Muscle of back (tissue), 13 donors: ENCODE data around the gene STK35. TPM values are rescaled to one million over a fixed set of nuclear protein-coding genes. Genes with fewer than 3 reads are reported as not detected.

Experiments used
- DNase-seq, 3 donors: peaks; one replicate each; pipeline versions ENCODE4 v3.0.0 to v3.0.0-alpha.2; 2013
- long read RNA-seq, 9 donors: transcript quantifications; one replicate each; lab custom pipeline, GENCODE V29; 2026
- polyA plus RNA-seq, 10 donors: library from polyadenylated mRNA; unstranded; fragments of 120-200 nt; gene quantifications; one replicate each; pipeline ENCODE4 v1.2.1, GENCODE V29; 2013; ENCODE audit not compliant: insufficient read length in 10 of 10

Gene STK35
- 10 to 100 TPM in 2 of 10 donors, 1 to 10 TPM in 8; 6.7 to 10.5 (median 7.9) TPM for polyA plus RNA-seq
- long read RNA-seq, donor 1 = 0 reads
- long read RNA-seq, donor 2 = 0 reads
- long read RNA-seq, donor 3 = 0 reads
- long read RNA-seq, donor 4 = 0 reads
- long read RNA-seq, donor 5 = 0 reads
- long read RNA-seq, donor 6 = 0 reads
- long read RNA-seq, donor 7 = 0 reads
- long read RNA-seq, donor 8 = 0 reads
- long read RNA-seq, donor 9 = 0 reads

DNA sequence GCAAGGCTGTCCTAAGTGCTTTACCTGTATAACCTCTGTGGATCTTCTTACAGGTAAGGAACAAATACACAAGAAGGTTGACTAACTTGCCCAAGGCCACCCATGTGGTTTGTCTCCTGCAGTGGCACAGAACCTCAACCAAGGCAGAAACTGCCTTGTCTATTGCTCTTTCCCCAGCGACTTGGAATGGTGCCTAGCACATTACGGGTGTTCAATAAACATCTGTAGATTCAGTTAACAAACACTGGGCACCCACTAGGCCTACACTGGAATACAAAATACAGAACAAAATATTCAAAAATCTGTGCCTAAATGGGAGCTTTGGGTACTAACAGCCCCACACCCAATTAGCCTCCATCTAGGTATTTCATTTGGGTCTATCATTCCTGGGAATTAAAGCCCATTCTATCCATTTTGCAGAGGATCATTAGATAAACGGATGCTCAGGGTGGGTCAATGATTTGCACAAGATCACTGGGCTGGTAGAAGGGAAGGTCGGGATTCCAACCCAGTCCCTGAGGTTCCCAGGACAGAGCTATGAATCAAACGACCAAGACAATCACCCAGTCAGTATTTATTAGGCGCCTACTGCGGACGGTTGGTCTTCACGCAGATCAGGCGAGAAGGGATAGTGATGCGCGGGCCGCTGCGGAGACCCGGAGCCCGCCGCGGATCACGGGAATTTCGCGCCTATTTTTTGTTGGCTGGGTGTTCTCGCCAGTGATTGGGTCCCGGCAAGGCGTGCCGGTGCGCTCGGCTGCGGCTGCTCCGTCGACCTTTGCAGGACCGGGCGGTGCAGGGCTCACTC is at the start of gene STK35:
Gene STK35 (plus strand): TSS at position 771 of the 808 bp plus-strand sequence. CDS start 55 bp downstream, outside the sequence.
- DNase-seq = peak in 1 of 3 donors; percentile 13

DNA sequence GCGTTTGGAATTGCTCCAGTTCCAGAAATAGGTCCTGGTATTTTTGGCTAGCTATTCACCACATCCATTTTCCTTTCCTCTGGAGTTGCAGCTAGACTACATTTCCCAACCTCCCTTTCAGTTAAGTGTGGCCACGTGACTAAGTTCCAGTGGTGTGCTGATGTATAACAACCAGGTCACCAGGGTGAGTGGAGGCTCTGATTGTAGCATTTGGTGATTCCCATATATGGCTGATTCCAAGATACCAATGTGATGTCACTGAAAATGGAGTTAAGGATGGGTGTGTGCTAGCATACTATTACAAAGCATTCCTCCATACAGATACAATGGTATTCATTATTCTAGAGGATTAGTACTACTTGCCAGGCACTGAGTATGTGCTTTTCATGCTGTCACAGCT is 49.7 kb upstream of the STK35 start:
- no peak for DNase-seq

GRCh38 chr20:2052741-2053140 is 48.9 kb upstream of the STK35 start:
- DNase-seq = no peak

DNA sequence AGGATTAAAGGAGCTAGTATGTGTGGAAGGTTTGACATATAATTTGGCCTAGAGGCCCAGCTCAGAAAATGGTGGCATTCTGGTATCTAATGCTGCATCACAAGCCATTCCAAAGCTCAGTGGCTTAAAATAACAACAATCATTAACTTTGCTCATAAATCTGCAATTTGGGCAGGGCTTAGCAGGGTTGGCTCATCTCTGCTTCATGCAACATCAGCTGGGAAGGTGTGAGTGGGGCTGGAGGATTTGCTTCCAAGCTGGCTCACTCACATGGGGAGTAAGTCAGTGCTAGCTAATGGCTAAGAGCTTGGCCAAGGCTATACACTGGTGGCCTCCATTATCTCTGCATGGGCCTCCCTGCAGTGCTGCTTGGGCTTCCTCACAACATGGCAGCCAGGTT is 48.0 kb upstream of the STK35 start:
- no peak for DNase-seq

- DNase-seq = no peak
Observed at GRCh38 chr20:2054911-2055310, 46.7 kb upstream of the STK35 start.

DNA sequence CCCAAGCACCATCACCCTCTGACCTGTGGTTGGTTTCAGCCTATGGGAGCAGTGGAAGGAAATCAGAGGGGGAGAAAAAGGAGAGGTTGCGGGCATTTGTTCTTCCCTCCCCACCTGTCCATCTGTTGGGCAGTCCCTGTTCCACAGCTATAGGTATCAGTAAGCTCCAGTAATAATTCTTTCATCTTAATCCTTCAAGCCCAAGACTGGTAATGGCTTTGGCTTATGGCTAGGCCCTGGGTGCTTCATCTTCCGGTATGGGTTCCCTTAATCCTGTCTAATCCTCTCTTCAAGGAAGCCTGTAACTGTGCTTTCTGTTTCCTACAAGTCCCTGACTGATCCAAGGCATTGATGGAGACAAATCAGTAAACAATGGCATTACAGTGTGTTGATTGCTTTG is 42.2 kb upstream of the STK35 start:
- DNase-seq = no peak

- DNase-seq = no peak
Observed at GRCh38 chr20:2065099-2065498, 36.5 kb upstream of the STK35 start.

- DNase-seq = no peak
Observed at GRCh38 chr20:2066461-2067122, 35.0 kb upstream of the STK35 start.

GRCh38 chr20:2080532-2081224 is 20.9 kb upstream of the STK35 start:
- DNase-seq = no peak

DNA sequence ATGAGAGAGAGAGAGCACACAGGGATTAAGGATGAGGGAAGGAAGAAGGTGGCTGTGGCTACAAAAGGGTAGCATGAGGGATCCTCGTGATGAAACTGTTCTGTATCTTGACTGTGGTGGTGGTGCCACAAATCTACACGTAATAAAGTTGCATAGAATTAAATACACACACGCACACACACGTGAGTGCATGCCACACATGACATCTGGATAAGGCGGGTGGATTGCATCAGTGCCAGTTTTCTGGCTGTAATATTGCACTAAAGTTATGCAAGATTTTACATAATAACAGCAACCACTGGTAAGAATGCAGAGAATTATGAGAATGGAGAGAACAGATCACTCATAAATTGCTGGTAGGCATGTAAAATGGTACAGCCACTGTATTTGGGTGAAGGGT is 16.9 kb upstream of the STK35 start:
- no peak for DNase-seq

DNA sequence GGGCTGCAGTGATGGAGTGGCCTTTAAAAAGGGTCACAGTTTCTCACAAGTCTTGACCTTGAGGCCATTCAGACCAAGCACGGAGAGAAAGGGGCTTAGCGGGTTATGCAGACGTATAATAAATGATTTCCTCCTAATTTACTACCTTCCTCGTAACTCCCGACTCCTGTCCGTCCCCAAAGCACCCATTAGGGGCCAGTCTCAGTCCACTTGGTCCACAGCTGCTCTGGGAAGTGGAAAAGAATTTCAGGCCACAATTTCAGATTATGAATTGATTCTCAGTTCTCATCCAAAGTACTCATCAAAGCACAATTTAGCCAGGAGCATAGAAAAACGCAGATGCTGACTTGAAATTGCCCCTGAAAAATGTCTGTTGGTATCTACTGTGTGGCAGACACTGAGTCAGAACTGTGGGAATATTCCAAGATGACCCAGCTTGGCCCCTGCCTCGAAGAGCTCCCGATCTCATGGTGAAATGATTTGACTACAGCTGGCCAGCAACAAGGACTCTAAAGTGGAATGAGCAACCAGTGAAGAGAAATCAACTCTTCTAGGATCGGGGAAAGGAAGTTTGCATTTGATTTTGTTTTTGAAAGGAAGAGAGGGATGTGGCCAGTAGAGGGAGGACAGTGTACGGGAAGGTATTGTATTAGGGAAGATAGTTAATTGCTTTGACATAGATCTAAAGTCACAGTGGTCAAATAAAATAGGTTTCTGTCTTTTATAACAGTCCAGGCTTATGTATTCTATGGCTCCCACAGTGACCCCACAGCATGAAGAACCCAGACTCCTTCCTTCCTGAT is 15.2 kb upstream of the STK35 start:
- no peak for DNase-seq

GRCh38 chr20:2086980-2087377 is 14.6 kb upstream of the STK35 start:
- DNase-seq = no peak

GRCh38 chr20:2088891-2089290 is 12.7 kb upstream of the STK35 start:
- no peak for DNase-seq

DNA sequence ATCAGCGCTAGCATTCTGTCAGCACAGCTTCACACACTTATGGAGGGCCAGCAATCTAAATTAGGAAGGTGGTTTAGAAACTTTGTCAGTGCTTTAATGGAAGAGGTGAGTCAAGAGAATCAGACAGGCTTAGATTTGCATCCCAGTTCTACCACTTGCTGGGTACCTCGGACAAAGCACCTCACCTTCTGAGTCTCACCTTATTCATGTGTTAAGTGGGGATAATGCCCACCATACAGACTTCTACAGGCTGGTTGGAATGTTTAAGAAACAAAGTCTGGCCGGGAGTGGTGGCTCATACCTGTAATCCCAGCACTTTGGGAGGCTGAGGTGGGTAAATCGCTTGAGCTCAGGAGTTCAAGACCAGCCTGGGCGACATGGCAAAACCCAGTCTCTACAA is 12.2 kb upstream of the STK35 start:
- no peak for DNase-seq

DNA sequence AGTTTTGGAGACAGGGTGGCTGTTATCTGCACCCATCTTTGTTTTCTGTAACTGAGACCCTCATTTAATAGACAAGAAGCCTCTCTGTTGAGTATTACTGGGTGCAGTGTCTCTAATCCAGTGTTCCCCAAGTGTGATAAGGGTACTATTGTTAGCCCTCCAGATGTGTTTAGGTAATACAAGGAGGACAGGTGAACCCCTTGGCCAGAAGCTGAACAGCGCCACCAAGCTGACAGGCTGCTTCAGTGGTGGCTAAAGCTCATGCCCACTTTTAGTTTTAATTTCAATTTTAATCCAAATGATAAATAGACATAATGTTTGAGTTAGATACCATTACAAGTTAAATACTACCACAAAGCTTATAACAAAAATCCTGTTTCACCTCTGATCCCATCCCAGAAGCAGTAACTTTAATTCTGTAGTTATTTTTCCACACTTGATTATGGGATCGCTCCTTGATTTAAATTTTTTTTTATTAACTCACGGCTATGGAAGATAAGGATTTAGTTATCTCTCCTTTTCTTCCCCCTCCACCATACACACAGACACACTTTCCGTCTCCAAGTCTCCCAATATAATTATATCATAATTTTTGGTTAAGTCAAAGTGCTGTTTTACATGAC is 8.4 kb upstream of the STK35 start:
- no peak for DNase-seq

DNA sequence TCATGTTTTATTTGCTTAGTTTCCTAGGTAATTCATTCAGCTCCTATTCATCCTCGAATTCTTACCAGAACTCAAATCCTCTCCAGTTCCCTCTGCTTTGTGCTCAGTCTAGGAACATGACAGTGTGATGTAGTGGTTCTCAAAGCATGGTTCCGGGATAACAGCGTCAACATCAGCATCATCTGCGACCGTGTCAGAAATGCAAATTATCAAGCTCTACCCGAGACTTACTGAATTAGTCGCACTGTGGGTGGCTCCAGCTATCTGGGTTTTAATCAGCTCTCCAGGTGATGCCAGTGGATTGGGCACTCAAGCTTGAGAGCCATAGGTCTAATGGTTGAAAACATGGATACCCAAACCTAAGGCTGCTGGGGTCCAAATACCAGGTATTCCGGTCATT is 7.7 kb upstream of the STK35 start:
- DNase-seq = no peak

DNA sequence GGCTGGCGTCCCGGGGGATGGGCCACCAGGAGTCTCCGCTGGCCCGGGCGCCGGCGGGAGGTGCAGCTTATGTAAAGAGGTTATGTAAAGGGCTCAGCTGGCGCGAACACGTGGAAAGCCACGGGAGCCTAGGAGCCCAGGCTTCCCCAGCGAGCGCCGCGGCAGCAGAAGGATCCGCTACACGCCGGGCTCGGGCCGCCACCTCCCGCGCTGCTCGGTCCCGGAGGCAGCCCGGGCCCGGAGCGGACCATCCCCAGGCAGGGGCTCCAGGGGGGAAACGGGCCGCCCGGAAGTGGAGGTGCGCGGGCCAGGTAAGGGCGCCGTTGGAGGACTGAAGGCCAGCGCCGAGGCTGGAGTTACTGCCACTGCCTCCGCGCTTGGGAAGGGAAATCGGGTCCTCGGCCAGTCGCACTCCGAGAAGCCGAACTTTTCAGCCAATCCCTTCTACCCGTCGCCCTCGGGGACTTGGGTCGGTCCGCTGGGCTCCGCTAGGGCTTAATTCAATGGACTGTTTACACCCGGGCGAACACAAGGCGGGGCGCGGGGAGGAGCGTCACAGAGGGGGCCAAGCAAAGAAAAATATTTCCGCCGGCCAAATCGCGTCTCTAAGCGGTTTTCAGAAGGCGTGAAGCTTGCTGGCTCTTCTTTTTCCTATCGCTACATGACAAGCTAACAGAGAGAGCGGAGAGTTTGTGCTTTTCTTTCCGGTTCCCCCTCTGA is 398 bp downstream of the STK35 start:
- peak; percentile 93 to 98 (median 93) for DNase-seq

DNA sequence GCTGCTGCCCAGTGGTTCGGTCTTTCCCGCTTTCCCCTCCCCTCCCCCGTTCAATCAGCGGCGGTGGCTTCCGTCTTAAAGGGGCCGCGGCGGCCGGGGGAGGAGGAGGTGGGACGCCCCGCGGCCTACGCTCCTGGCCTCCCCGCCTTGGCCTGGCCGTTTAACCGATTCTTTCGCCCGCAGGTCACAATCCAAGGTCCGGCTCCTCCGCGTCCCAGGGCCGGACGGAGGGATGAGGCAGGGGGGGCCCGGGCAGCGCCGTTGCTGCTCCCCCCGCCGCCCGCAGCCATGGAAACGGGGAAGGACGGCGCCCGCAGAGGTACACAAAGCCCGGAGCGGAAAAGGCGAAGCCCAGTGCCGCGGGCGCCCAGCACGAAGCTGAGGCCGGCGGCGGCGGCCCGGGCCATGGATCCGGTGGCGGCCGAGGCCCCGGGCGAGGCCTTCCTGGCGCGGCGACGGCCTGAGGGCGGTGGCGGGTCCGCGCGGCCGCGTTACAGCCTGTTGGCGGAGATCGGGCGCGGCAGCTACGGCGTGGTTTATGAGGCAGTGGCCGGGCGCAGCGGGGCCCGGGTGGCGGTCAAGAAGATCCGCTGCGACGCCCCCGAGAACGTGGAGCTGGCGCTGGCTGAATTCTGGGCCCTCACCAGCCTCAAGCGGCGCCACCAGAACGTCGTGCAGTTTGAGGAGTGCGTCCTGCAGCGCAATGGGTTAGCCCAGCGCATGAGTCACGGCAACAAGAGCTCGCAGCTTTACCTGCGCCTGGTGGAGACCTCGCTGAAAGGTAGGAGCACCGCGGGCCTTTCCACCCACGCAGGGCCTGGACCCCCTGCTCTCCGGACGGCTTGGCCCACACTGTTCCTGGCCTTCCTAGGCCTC is 1.2 kb downstream of the STK35 start:
- DNase-seq = peak; percentile 21 to 98 (median 31)
